OCI-M1 (cell line): ENCODE data around the gene ACER1.
"Not testable (repeated sequence)": the region's sequence is repeated elsewhere in the genome, so short reads cannot be mapped to it uniquely, and the experiment has no call there.

Source experiments
- DNase-seq: peaks from one replicate; lab custom pipeline; 2025; lab: John Stamatoyannopoulos, UW

Gene ACER1

DNA sequence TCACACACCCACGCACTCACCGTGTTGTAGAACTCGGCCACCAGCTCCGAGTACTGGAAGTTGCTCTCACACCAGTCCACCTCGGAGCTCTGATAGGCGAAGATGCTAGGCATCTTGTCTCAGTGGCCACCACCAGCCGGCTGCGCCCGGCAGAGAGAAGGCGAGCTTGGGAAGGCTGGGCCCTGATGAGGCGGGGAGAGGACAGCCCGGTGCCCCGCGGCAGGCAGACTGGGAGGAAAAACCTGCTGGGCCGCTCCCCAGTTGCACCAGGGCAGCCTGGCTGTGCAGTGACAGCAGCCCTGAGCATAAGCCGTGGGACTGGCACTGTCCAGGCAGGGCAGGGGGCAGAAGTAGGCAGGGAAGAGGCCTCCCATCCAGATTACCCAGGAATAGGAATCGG is at the start of gene ACER1:
Gene ACER1, minus strand, starts transcription at position 174 of the 400 bp plus-strand sequence. Its CDS starts 61 bp downstream, at position 113.
- DNase-seq: no peak

- DNase-seq: no peak
Measured at GRCh38 chr19:6383188-6383587, 49.8 kb upstream of the ACER1 start.

DNA sequence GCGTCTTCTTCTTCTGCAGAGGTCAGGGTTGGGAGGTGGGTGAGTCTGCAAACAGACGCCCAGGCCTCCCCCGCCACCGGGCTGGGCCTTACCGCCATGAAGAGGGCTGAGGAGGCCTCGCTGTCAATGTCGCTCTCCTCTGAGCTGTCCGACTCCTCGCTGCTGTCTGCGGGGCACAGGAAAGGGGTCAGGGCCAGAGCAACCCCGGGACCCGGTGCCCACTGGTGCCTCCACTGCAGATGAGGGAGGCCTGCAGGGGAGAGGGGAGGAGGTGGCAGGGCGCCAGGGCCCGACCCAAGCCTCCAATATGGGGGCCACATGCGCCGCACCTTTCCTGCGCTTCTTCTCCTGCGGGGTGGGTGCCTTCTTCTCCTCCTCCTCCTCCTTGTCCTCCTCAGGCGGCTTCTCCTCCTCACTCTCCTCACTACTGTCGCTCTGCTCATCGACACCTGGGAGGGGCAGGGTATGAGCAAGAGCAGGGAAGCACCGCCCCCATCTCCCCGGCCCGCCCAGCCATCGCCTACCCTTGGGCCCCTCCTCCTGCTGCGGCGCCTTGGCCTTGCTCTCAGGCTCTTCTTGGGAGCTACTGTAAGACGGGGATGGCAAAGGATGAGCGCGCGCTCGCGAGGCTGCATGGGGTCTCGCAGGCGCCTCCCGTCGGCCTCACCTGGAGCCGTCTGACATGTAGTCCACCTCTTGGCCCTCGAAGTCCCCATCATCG is 47.8 kb upstream of the ACER1 start:
- no peak for DNase-seq

DNA sequence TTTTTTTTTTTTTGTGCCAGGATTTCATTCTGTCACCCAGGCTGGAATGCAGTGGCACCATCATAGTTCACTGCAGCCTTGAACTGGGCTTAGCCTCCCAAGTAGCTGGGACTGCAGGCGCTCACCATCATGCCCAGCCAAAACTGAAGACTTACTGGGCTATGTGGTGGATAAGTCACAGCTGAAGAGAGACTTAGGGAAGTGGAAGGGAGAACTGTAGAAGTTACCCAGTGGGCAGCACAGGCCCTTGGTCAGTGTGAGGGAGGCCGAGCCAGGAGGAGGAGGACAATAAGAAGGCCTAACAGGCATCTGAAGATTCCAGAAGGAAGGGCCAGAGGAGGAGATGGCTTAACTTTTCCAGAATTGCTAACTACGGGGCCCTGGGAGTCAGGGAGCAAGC is 46.3 kb upstream of the ACER1 start:
- DNase-seq: no peak

- DNase-seq: no peak
Measured at GRCh38 chr19:6378486-6378885, 45.1 kb upstream of the ACER1 start.

DNA sequence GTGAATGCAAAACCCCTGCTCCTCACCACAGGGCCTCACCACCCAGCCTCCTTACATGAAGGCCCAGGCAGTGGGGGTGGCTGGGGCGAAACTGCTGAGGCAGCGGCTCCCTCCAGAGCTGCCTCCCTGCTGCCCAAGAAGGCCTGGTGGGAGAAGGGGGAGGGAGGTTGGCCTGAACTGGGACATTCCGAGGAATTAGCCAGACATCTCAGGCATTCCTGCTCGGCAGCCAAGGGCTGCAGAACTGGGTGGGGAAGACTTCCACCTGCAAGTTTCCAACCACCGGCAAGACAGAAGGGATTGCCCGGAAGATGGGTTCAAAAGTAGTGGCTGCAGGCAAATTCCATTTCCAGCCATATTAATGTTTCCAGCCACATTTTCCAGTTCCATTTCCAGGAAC is 44.6 kb upstream of the ACER1 start:
- DNase-seq: no peak

- DNase-seq: no peak
Measured at GRCh38 chr19:6376512-6377190, 43.2 kb upstream of the ACER1 start.

DNA sequence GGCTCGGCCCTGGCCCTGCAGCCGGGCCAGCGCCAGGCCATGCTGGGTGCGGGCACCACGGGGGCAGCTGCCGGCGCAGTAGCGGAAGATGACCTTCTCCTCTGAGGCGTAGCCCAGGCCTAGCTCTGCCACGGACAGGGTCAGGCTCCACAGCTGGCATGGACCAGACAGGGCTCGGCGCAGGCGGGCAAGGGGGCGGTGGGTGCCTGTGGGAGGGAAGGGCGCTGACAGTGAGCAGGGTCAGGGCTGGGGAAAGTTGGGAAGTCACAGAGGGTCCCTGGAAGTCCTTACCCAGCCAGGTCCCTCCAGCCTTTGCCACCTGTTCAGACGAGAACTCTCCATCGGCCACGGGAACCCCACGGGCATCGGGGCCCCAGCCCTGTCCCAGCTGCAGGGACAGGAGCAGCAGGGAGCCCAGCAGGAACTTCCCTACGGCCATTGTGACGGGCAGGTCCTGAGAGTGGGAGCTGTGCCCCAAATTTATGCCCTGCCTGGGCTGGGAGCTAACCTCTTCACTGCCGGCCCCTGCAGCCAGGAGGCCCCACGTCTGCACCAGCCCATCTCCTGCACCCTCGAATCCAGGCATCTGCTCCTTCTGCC is 42.1 kb upstream of the ACER1 start, which contains the start of gene PSPN:
Gene PSPN, minus strand, starts transcription at position 523 of the 600 bp plus-strand sequence. Its CDS starts 84 bp downstream, at position 439.
- no peak for DNase-seq

DNA sequence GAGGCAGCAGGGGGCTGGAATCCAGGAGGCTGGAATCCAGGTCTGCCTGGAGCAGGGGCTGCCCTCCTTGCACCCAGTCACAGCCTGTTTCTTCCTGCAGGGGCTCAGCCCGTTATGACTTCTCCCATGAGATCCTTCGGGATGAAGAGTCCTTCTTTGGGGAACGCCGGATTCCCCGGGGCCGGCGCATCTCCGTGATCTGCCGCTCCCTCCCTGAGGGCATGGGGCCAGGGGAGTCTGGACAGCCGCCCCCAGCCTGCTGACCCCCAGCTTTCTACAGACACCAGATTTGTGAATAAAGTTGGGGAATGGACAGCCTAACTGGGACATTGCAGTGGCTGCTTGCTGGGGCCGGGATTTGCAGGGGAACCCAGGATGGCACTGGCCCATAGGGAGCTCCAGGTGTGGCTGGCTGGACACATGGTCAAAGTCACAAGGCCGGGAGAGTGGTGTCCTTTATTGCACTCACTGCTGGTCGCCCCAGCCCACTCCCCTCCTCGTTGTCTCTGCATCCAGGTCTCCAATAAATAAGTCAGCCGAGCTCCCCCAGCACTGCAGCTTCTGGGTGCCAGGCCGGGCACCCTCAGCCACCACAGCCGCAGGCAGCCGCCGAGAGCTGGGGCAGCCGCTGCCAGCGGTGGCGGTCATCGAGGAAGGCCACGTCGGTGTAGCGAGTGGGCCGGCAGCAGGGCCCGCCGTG is 41.4 kb upstream of the ACER1 start:
- no peak for DNase-seq

DNA sequence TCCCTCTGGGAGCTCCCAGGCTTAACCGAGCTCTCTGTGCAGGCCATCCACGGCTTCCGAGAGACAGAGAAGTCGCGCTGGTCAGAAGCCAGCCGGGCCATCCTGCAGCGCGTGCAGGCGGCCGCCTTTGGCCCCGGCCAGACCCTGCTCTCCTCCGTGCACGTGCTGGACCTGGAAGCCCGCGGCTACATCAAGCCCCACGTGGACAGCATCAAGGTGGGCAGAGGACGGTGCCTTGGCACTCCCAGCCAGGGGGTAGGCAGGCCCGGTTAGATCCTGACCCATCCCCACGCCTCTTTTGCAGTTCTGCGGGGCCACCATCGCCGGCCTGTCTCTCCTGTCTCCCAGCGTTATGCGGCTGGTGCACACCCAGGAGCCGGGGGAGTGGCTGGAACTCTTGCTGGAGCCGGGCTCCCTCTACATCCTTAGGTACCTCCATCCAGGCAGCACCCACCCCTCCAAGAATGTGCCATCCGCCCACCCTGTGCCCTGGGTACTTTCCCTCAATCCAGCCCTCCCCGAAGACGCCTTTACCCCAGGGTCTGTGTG is 40.8 kb upstream of the ACER1 start:
- no peak for DNase-seq

GRCh38 chr19:6373813-6374108 is 40.3 kb upstream of the ACER1 start:
- no peak for DNase-seq

GRCh38 chr19:6373096-6373812 is 39.8 kb upstream of the ACER1 start:
- peak; percentile 95 for DNase-seq

DNA sequence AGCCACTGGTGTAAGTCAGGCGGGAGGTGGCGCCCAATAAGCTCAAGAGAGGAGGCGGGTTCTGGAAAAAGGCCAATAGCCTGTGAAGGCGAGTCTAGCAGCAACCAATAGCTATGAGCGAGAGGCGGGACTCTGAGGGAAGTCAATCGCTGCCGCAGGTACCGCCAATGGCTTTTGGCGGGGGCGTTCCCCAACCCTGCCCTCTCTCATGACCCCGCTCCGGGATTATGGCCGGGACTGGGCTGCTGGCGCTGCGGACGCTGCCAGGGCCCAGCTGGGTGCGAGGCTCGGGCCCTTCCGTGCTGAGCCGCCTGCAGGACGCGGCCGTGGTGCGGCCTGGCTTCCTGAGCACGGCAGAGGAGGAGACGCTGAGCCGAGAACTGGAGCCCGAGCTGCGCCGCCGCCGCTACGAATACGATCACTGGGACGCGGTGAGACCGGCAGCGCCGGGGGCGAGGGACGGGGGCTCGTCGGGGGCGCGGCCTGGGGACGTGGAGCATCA is 39.2 kb upstream of the ACER1 start, which contains the start of gene ALKBH7:
Gene ALKBH7, plus strand, starts transcription at position 201 of the 502 bp plus-strand sequence. Its CDS starts 27 bp downstream, at position 228.
- peak; percentile 99 for DNase-seq

DNA sequence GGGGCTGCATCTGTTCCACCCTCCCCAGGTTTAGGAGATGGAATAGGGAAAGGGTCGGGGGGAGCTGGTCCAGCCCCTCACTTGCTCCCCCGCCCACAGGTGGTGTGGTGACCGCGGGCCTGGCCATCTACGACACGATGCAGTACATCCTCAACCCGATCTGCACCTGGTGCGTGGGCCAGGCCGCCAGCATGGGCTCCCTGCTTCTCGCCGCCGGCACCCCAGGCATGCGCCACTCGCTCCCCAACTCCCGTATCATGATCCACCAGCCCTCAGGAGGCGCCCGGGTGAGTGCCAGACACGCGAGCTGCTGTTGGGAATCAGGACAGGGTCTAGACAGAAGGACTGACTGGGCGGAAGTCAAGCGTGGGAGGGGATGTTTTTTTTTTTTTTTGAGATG is 30.9 kb upstream of the ACER1 start:
- no peak for DNase-seq

- DNase-seq: no peak
Measured at GRCh38 chr19:6362351-6362801, 29.0 kb upstream of the ACER1 start.

- DNase-seq: no peak
Measured at GRCh38 chr19:6362027-6362350, 28.6 kb upstream of the ACER1 start.

- not testable (repeated sequence) for DNase-seq
Measured at GRCh38 chr19:6360857-6361216, 27.4 kb upstream of the ACER1 start.

DNA sequence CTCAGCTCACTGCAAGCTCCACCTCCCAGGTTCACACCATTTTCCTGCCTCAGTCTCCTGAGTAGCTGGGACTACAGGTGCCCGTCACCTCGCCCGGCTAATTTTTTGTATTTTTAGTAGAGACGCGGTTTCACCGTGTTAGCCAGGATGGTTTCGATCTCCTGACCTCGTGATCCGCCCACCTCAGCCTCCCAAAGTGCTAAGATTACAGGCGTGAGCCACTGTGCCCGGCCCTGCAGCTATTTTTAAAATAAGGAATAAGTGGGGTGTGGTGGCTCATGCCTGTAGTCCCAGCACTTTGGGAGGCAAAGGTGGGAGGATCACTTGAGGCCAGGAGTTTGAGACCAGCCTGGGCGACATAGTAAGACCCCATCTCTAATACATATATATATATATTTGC is 27.0 kb upstream of the ACER1 start:
- DNase-seq: not testable (repeated sequence)

GRCh38 chr19:6359568-6360341 is 26.3 kb upstream of the ACER1 start:
- no peak for DNase-seq

GRCh38 chr19:6358003-6358402 is 24.6 kb upstream of the ACER1 start:
- no peak for DNase-seq

- DNase-seq: no peak
Measured at GRCh38 chr19:6357174-6357573, 23.8 kb upstream of the ACER1 start.
